NCI-H524 treated with DMSO at 0.1 percent for 48 hours (cell line): Measurements from ENCODE around the gene VPS13D.
"Not testable (repeated sequence)": the region's sequence is repeated elsewhere in the genome, so short reads cannot be mapped to it uniquely, and the experiment has no call there.

Experiments
- DNase-seq: peaks from one replicate; lab custom pipeline; 2025; lab: John Stamatoyannopoulos, UW

Gene VPS13D

DNA sequence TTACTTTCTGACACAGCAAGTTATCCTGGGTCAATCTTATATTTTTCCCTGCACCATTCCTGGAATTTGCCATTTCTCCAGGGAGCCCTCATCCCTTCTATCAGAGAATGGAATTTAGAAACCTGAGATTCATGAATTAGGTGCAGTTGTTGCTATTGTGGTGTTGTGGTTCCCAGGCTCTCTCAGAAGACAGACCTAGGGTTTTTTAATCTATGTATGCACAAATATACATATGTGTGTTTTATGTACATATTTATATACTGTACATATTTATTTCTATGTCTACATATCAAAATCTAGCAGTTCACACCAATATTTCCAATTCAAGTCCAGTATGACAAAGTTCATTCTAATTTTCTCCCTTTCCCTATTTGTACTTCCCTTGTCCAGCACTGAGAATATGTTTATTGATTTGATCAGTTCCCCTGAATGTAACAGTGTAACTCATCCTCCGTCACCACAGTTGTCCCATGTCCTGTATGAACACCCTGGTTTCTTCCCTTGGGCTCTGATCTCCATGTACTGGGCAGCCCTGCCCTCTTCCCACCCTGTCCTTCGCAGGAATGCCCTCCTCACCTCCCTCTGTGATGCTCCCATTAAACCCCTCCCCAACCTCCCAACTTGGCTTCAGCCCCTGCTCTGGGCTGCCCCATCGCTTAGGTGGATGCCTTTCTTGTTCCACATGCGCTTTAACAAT lies 145.5 kb downstream of the VPS13D start:
- no peak for DNase-seq

GRCh38 chr1:12376236-12377045 lies 146.6 kb downstream of the VPS13D start:
- no peak for DNase-seq

GRCh38 chr1:12380326-12381249 lies 150.8 kb downstream of the VPS13D start:
- DNase-seq, result no peak

GRCh38 chr1:12383001-12383400 lies 153.2 kb downstream of the VPS13D start:
- no peak for DNase-seq

GRCh38 chr1:12383786-12384185 lies 154.0 kb downstream of the VPS13D start:
- no peak for DNase-seq

DNA sequence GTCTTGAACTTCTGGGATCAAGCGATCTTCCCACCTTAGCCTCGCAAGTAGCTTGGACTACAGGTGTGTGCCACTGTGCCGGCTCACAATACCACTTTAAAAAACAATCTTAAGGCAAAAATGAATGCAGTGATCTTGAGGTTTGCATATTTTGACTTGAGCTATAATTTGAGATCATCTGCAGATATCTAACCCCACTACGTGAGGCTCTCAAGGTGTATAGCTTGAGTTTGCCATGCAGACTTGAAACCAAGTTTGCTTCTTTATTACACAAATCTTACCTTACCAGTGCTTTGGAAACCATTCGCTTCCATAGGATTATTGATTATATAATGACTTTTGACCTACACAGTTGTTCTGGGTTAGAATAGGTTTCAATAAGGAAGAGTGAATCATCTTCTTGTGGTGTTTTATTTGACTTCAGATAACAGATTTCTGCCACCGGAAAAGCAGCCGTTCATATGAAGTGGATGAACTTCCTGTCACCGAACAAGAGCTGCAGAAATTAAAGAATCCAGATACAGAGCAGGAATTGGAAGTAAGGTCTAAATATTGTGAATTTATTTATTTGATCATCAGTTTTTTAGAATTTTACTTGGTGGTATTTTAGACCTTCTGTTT lies 155.1 kb downstream of the VPS13D start:
- DNase-seq, result no peak

DNA sequence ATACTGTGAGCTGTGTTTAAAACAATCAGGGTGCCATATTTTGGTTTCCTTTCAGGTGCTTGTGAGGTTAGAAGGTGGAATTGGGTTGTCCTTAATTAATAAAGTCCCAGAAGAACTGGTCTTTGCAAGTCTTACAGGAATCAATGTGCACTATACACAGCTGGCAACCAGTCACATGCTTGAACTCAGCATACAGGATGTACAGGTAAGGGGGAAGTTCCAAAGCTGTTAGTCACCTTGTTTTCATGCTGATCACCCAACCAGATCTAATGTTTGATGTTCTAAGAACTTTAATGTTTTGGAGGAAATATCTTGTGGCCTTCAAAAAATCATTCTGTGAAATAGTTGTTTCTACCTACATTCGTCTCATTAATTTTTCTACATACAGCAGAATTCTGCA lies 156.3 kb downstream of the VPS13D start:
- no peak for DNase-seq

- no peak for DNase-seq
Observed at GRCh38 chr1:12387641-12388040, 157.8 kb downstream of the VPS13D start.

DNA sequence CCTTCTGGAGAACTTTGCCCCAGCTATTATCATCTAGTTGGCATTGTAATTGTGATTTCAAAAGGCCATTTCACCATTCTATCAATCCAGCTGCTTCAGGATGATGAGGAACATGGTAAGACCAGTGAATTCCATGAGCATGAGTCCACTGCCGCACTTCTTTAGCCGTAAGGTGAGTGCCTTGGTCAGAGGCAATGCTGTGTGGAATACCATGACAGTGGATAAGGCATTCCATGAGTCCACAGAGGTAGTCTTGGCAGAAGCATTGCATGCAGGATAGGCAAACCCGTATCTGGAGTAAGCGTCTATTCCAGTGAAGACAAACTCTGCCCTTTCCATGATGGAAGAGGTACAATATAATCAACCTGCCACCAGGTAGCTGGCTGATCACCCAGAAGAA lies 160.5 kb downstream of the VPS13D start:
- DNase-seq, result not testable (repeated sequence)

GRCh38 chr1:12397462-12398450 lies 167.9 kb downstream of the VPS13D start:
- DNase-seq, result no peak

DNA sequence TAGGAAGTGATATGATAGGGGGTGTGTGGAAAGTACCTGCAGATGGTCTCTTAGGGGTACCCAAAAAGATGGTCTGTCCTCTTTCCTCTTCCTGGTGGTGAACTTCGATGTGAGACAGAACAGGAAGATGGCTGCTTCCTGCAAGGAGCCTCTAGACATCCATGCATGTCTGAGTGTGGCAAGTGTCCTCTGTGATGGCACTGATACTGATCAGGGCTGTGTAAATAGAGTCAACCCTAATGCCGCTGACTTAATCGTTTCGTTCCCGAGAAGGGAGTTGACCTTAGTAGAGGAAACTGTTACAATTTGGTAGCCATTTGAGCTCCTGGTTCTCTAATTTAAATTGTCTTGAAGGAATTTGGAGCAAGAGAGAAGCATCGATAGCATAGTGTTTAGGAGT lies 168.6 kb downstream of the VPS13D start:
- no peak for DNase-seq

GRCh38 chr1:12400027-12400693 lies 170.3 kb downstream of the VPS13D start:
- DNase-seq, result no peak

GRCh38 chr1:12402159-12402673 lies 172.4 kb downstream of the VPS13D start:
- DNase-seq, result no peak

- no peak for DNase-seq
Observed at GRCh38 chr1:12402842-12403241, 173.0 kb downstream of the VPS13D start.

DNA sequence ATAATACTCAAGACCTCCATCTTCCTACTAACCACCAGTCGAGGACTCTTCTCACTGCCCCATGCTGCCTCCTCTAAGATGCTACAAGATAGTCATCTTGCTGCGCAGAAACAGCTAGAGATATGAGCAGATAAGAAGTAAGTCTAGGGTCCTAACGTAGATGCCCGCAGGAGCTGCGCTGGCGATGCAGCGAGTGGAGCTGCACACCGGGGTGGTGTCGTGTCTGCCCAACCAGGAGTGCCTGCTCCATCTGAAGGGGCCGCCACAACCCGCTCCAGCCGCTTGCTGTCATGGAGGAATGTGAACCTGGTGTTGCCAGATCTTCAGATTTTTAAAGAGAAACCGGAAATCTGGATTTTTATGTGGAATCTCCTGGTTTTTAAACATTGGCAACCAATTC lies 175.1 kb downstream of the VPS13D start:
- no peak for DNase-seq

- DNase-seq, result no peak
Observed at GRCh38 chr1:12405325-12406210, 175.7 kb downstream of the VPS13D start.

GRCh38 chr1:12406211-12407021 lies 176.6 kb downstream of the VPS13D start:
- no peak for DNase-seq
